ENCODE measurements around the gene PGM3.

Gene PGM3

DNA sequence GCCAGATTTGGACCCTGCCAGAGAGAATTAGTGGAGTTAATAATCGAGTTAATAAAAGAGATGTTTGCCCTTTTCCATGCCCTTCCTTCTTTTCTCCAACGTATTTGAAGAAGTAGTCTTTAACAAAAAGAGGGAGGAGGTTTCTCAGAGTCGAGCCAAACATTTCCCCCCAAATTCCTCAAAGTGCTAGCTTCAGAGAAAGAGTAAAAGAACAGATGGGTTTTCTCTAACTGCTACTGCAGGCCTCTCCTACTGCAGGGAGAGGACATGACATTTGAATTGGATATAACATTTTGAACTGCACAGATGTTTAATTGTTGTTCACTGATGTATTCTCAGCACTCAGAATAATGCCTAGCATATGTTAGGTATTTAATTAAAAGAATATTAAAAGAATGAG, 25.6 kb upstream of the PGM3 start:
- TF ChIP-seq CTCF (IDR thresholded peaks at IDR 0.05; ENCODE audit: borderline replicate concordance, insufficient read depth, low read depth, low read length), result no peak
- no peak overlapping the region for H3K4me3 ChIP-seq (ENCODE audit: low read depth, low read length)

GRCh38 chr6:83216806-83217205, 23.7 kb upstream of the PGM3 start:
- TF ChIP-seq CTCF (IDR thresholded peaks at IDR 0.05; ENCODE audit: borderline replicate concordance, insufficient read depth, low read depth, low read length), result no peak
- H3K4me3 ChIP-seq (ENCODE audit: low read depth, low read length), result no peak overlapping the region

DNA sequence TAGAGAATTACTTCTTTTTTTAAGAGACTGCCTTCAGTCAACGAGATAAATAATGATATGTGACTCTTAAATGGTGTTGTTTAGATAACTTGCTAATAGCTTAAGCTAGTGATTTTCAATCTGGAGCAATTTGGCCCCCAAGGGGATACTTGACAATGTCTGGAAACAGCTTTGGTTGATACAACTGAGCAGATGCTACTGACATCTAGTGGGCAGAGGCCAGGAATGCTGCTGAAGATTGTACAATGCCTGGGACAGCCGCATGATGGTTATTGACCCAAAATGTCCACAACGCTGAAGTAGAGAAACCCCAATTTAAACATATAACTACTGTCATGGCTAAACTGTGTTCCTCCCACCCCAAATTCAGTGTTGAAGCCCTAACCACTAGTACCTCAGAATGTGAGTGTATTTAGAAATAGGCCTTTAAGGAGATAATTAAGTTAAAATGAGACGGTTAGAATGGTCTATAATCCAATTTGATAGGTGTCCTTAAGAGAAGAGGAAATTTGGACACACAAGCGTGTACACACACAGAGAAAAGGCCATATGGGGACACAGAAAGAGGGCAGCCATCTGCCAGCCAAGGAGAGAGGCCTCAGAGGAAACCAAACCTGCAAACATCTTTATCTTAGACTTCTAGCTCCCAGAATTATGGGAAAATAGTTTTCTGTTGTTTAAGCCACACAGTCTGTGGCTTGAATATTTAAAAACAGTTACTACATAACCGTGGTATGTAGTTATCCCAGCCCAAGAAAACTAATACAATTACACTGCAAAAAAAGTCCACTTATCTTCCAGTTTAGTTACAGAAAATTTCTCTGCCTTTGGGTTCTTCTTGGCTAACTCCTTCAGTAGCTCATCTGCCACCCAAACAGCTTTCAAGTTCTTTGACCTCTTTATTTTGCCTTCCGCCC, 22.3 kb upstream of the PGM3 start:
- no peak overlapping the region for H3K4me3 ChIP-seq (ENCODE audit: low read depth, low read length)
- TF ChIP-seq CTCF (IDR thresholded peaks at IDR 0.05; ENCODE audit: borderline replicate concordance, insufficient read depth, low read depth, low read length), result peak; percentile 83

DNA sequence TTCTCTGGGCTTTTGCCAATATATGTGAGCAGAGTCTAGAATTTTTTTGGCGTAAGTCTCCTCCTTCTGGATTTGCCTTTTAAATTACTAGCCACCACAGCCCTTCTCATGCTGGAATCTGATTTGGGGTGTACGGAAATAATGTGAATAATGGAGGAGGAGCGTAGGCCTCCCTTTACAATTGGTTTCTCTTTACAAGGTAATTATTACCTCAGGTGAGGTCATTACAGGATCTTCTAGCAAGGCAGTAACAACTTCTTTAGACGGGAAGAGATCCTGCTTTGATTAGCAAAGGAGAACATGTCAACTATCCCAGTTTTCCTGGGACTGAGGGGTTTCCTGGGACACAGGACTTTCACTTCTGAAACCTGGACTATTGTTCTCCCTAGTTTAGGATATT, 9.0 kb upstream of the PGM3 start:
- no peak for TF ChIP-seq CTCF (IDR thresholded peaks at IDR 0.05; ENCODE audit: borderline replicate concordance, insufficient read depth, low read depth, low read length)
- H3K4me3 ChIP-seq (ENCODE audit: low read depth, low read length), result no peak overlapping the region

GRCh38 chr6:83199863-83200225, 6.8 kb upstream of the PGM3 start:
- no peak overlapping the region for H3K4me3 ChIP-seq (ENCODE audit: low read depth, low read length)

DNA sequence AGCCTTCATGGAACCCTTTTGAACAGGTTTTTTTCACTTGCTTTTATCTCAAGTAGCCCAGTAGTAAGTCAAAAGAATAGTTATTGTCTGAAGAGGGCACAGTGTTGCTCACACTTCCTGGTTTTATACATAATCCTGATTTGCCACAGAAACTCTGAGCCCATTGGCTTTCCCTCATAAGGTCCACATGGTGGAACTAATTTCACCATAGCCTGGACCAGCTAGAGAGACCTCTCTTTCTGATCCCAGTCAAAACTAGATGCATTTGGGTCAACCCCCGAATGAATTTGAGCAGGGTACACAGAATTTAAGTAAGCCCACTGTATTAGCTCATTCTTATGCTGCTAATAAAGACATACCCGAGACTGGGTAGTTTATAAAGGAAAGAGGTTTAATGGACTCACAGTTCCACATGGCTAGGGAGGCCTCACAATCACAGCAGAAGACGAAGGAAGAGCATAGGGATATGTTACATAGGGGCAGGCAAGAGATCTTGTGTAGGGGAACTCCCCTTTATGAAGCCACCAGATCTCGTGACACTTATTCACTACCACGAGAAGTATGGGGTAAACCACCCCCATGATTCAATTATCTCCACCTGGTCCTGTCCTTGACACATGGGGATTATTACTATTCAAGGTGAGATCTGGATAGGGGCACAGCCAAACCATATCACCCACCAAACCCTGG, 6.3 kb upstream of the PGM3 start:
- no peak overlapping the region for H3K4me3 ChIP-seq (ENCODE audit: low read depth, low read length)
- no peak for TF ChIP-seq CTCF (IDR thresholded peaks at IDR 0.05; ENCODE audit: borderline replicate concordance, insufficient read depth, low read depth, low read length)

More at GRCh38 chr6:83199863-83200225, 6.8 kb upstream of the PGM3 start:
- TF ChIP-seq CTCF (IDR thresholded peaks at IDR 0.05; ENCODE audit: borderline replicate concordance, insufficient read depth, low read depth, low read length), result no peak
